Lower leg skin (tissue), 4 donors: ENCODE measurements around the gene ERGIC2. TPM values are rescaled to one million over a fixed set of nuclear protein-coding genes. Genes with fewer than 3 reads are reported as not detected.

Experiments used
- DNase-seq, 2 donors: peaks; one replicate each; pipeline ENCODE4 v3.0.0-alpha.2; 2019; ENCODE audit warnings: low spot score in 2 of 2
- H3K4me3 ChIP-seq: fragments of 200-600 bp; sonication (generic); 2 replicates; pipeline ENCODE4 v1.5.1; 2017; ENCODE audit warnings: mild to moderate bottlenecking, low read depth; ENCODE audit not compliant: poor library complexity, severe bottlenecking
- POLR2A ChIP-seq, 2 donors: fragments of 450-650 bp; IDR thresholded peaks; one replicate each; pipeline ENCODE4 v1.6.1; 2016 to 2017; ENCODE audit warnings: antibody characterized with exemption in 2 of 2, mild to moderate bottlenecking in 1 of 2, moderate library complexity in 1 of 2
- WGBS, 2 donors: methylation state at CpG; one replicate each; pipeline ENCODE4 v1.1.5; 2018; 5-methylcytosine and 5-hydroxymethylcytosine counted together
- intact Hi-C: fragments of 100-400 bp; cut with DNase I; formaldehyde crosslinking; loops from one replicate; pipeline ENCODE4 v1.15.0; 2023; ENCODE audit warnings: low total_unique reads
- total RNA-seq, 4 donors: library from RNA; depleted of rRNA; stranded (reverse); fragments of >200 nt; gene quantifications; one replicate each; pipeline ENCODE4 v1.1.0, GENCODE V29; 2016
- TF ChIP-seq, protein P1 (sequence below), 3 donors: fragments of 450-650 bp; IDR thresholded peaks; one replicate each; pipeline ENCODE4 v1.5.1; 2016; ENCODE audit warnings: antibody characterized with exemption in 3 of 3, mild to moderate bottlenecking in 3 of 3, moderate library complexity in 2 of 3

ERGIC2 gene
- total RNA-seq, 4 donors from 2014 or later, result 20.8 to 48.2 (median 38.8) TPM

DNA sequence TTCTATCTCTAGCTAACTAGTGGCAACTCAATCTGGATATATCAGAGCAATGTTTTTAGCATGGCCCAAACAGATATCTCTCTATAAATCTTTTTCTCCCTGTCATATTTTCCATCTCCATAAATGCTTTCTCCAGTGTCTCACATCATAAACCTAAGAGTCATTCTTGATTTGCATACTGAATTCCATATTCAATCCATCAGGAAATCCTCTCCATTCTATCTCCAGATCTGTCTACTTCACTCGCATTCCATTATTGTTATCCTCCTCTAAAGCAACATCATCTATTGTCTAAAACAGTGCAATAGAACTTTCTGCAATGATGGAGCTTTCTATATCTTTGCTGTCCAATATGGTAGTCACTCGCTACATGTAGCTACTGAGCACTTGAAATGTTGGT is 45.5 kb upstream of the ERGIC2 start:
- intact Hi-C loops, result no loop called here
- no peak for DNase-seq
- 83 to 90% methylated on average over 2 of the region's 2 CpGs for WGBS, 2 donors
- TF ChIP-seq, protein P1, sequence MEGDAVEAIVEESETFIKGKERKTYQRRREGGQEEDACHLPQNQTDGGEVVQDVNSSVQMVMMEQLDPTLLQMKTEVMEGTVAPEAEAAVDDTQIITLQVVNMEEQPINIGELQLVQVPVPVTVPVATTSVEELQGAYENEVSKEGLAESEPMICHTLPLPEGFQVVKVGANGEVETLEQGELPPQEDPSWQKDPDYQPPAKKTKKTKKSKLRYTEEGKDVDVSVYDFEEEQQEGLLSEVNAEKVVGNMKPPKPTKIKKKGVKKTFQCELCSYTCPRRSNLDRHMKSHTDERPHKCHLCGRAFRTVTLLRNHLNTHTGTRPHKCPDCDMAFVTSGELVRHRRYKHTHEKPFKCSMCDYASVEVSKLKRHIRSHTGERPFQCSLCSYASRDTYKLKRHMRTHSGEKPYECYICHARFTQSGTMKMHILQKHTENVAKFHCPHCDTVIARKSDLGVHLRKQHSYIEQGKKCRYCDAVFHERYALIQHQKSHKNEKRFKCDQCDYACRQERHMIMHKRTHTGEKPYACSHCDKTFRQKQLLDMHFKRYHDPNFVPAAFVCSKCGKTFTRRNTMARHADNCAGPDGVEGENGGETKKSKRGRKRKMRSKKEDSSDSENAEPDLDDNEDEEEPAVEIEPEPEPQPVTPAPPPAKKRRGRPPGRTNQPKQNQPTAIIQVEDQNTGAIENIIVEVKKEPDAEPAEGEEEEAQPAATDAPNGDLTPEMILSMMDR (IDR thresholded peaks at IDR 0.05), result no peak
- TF ChIP-seq POLR2A (IDR thresholded peaks at IDR 0.05), result no peak
- H3K4me3 ChIP-seq, result no peak overlapping the region

- intact Hi-C loops, result no loop called here
- no peak for TF ChIP-seq POLR2A (IDR thresholded peaks at IDR 0.05)
- TF ChIP-seq, protein P1 (IDR thresholded peaks at IDR 0.05), result no peak
- no peak for DNase-seq
- H3K4me3 ChIP-seq, result no peak overlapping the region
- WGBS, 2 donors, result 48 to 51% methylated on average over 2 of the region's 2 CpGs
Observed at GRCh38 chr12:29425722-29426121, 44.8 kb upstream of the ERGIC2 start.

GRCh38 chr12:29416748-29417147 is 35.8 kb upstream of the ERGIC2 start:
- no peak for DNase-seq
- intact Hi-C loops, result no loop called here
- no peak overlapping the region for H3K4me3 ChIP-seq
- TF ChIP-seq POLR2A (IDR thresholded peaks at IDR 0.05), result no peak
- TF ChIP-seq, protein P1 (IDR thresholded peaks at IDR 0.05), result no peak

- TF ChIP-seq, protein P1 (IDR thresholded peaks at IDR 0.05), result no peak
- no peak for TF ChIP-seq POLR2A (IDR thresholded peaks at IDR 0.05)
- WGBS, 2 donors, result 61% methylated on average over 4 of the region's 4 CpGs
- intact Hi-C loops, result no loop called here
Observed at GRCh38 chr12:29415111-29415510, 34.1 kb upstream of the ERGIC2 start.

GRCh38 chr12:29414368-29414767 is 33.4 kb upstream of the ERGIC2 start:
- intact Hi-C loops, result no loop called here
- TF ChIP-seq POLR2A (IDR thresholded peaks at IDR 0.05), result no peak
- TF ChIP-seq, protein P1 (IDR thresholded peaks at IDR 0.05), result no peak
- no peak for DNase-seq
- no peak overlapping the region for H3K4me3 ChIP-seq

More at GRCh38 chr12:29415111-29415510, 34.1 kb upstream of the ERGIC2 start:
- H3K4me3 ChIP-seq, result no peak overlapping the region
- no peak for DNase-seq

DNA sequence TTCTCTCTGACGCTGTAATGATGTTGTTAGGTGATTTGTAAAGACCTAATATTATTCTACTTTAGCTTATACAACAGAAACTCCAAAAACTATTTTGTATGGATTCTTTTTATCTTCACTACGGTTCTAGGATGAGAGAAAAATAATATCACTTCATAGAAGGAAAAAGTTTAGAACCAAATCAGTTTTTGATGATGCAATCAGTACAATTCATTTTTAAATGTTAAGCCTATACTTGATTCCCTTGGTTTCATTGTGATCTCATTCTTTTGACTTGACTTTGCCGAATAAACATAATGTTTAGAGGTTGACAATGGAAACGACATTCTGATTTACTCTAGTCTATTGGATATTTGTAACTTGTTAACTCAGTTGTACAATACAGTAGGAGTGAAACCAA is 24.6 kb upstream of the ERGIC2 start:
- WGBS, 2 donors, result 71 to 73% methylated on average over 4 of the region's 4 CpGs
- H3K4me3 ChIP-seq, result no peak overlapping the region
- intact Hi-C loops, result no loop called here
- TF ChIP-seq POLR2A (IDR thresholded peaks at IDR 0.05), result no peak
- TF ChIP-seq, protein P1 (IDR thresholded peaks at IDR 0.05), result no peak
- DNase-seq, result no peak
